ENCODE results near the gene NACC2.

Gene NACC2

DNA sequence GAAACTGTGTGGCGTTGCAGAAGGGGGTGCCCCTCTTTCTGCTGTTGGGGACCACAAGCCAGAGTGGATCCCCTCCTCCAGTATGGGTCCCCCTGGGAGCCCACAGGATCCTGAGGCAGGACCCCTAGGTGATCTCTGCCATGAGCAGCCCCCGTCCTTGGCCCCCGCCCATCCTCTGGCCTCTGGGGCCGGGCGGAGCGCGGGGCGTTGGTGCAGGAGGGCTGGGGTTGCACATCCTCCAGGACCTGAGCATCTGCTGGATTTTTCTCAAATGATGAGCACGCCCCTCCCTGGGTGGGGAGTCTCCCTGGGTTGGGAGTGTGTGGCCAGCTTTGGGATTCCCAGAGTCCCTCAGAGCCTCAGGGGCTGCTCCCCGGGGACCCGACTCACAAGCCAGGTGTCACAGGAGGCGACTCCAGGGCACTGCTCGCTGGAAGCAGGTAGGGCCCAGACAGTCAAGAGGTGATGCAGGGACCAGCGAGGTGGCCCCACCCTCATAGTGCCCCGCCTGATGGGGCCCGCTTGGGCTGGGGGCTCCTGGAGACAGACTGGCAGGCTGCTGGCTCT, 107.2 kb downstream of the NACC2 start:
- in situ Hi-C loops (cut with HindIII; ENCODE audit: low sequenced_read_pairs): no loop called here

DNA sequence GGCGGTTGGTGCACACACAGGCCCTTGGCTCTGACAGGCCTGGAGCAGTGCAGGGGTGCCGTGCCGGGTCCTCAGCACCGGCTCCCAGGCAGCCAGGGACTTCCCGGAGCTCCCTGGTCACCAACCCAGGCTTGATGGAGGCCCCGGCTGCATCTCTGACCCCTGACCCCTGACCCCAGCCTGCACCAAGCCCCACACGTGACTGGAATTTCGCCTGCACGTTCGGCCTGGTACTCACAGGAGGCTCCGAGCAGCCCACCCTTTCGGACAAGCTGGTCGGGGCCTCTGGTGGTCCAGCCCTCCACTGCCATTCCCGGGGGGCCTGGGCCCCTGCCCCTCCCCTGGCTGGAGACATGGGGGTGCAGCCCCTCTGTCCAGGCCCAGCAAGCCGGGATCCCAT, 108.5 kb downstream of the NACC2 start:
- in situ Hi-C loops (cut with HindIII; ENCODE audit: low sequenced_read_pairs): no loop called here

DNA sequence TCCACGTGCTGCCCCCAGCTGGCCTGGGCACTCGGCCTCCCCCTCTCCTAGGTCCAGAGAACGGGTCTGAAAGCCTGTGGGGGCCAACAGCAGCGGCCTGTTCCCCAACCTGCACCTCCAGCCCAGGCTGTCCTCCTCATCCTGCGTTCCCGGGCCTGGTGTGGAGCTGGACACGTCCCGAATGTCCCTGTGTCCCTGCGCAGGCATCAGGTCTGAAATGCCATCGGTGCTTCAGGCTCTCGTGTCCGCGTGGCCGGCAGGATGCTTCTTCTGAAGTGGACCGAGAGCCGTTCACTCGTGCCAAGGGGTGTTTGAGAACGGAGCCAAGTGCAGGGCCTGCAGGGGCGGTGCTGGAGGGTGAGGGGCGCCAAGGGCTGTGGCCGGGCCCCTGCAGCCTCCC, 109.2 kb downstream of the NACC2 start:
- in situ Hi-C loops (cut with HindIII; ENCODE audit: low sequenced_read_pairs): no loop called here

- in situ Hi-C loops (cut with HindIII; ENCODE audit: low sequenced_read_pairs): no loop called here
Observed at GRCh38 chr9:135985459-135985774, 109.7 kb downstream of the NACC2 start.

DNA sequence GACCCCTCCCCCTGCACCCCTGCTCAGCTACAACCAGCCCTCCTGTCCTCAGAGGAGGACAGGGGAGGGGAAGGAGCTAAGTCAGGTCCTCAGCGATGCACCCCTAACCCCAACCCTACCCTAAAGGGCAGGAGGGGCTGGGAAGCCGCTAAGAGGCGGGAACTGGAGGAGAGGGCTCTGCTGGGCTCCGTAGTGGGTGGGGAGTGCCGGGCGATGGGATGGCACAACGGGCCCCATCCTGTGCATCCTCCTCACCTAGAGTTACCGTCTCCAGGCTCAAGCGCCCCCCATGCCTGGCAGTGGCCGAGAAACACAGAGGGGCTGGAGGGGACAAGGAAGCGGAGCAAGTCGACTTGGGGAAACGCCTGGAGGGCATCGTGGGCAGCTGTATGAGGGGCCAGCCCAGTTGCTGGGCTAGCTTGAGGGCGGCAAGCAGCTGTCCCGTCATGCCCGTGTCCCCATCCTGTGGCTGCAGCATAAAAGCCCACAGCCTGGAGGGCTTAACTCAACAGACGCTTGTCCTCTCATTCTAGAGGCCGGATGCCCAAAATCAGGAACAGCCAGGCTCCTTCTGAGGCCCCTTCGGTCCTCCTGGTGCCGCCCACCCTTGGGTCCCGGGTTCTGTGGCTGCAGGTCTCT, 110.9 kb downstream of the NACC2 start:
- in situ Hi-C loops (cut with HindIII; ENCODE audit: low sequenced_read_pairs): no loop called here

DNA sequence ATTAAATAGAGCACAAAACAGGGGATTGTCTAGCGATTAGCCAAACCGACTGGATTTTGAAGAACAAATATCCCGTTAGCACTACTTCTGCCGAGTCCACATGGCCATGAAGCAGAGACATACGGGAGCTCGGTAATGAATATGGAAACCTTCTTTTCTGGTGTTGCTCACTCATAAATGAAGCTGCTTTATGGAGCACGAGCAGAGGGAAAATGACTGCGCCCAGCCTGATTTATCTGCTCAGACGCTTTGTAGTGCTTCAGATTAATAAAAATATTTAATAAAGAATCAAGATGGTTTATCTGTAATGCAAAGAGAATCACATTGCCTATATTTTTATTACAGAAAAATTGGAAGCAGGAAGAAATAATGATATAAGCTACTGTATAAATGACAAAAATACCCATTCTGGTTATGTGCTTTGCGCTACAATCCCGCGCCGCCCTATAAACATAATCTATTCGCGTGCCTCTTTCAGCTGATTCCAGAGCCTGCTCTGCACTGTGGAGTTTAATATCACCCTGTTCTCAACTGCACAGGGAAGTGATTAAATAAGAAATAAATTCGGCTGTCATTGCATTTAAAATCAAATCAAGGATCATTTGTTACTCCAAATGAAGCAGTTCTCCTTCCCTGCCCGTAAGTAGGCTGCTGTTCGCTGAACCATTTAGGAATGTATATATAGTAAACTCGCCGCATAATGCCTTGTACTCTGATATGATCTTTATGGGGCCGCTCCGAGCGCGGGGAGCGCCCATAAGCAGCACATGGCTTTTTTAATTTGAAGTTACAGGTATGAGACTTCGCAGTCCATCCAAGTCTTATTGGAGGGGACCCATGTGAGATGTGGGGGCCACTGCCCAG, 111.6 kb downstream of the NACC2 start:
- in situ Hi-C loops (cut with HindIII; ENCODE audit: low sequenced_read_pairs): no loop called here

DNA sequence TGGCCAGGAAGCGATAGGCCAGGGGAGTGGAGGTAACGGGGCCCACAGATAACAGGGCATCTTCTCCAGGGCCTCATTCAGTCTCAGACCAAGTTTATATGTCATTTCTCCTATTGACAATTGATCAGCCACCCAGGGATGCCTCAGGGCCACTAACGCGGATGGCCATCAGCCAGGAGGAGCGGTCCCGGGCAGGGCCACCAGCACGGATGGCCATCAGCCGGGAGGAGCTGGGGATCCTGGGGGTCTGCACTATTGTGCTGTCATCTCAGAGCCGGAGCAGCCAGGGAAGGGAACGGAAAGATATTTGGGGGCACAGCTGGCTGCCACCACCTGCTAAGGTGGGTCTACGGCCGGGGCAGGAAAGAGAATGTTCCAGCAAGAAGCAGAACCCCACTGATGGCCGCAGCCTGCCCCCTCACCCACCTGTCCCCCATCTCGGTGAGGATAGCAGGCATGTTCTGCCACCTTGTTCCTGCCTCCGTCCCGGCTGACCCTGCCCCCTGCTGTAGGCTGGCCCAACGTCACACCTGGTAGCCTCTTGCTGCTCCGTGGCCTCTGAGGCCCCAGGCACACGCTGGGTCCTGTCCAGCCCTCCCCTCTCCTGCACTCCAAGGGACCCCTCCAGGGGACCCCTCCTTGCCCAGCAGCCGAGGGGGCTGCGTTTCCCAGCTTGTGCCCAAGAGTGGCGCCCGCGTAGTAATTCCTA, 112.4 kb downstream of the NACC2 start:
- in situ Hi-C loops (cut with HindIII; ENCODE audit: low sequenced_read_pairs): no loop called here

- in situ Hi-C loops (cut with HindIII; ENCODE audit: low sequenced_read_pairs): no loop called here
Observed at GRCh38 chr9:135980926-135981630, 114.0 kb downstream of the NACC2 start.

- in situ Hi-C loops (cut with HindIII; ENCODE audit: low sequenced_read_pairs): loop anchor here (10.0 kb wide), 3 partner anchors 155 to 295 kb away; no protein-coding TSS in a partner anchor
Observed at GRCh38 chr9:135979547-135980166, 115.4 kb downstream of the NACC2 start.

- in situ Hi-C loops (cut with HindIII; ENCODE audit: low sequenced_read_pairs): loop anchor here (10.0 kb wide), 3 partner anchors 154 to 296 kb away; no protein-coding TSS in a partner anchor
Observed at GRCh38 chr9:135978642-135979546, 116.2 kb downstream of the NACC2 start.

DNA sequence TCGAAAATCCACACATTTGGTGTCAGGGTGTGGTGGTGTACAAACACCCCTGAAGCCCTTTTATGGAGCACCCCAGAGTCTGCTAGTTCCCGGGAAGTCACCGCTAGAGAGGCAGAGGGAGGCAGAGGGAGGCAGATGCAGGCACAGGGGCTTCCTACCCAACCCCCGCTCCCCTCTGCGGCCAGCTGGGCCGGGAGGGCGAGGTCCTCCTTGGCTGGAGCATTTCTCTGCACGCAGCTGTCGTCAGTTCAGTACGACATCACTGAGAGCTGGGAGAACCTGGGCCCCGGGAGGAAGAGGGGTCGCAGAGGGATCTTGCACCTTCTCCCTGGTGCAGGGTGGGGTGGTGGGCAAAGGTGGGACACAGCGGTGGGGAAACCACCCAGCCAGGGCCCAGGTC, 118.1 kb downstream of the NACC2 start:
- in situ Hi-C loops (cut with HindIII; ENCODE audit: low sequenced_read_pairs): loop anchor here (10.0 kb wide), 3 partner anchors 152 to 298 kb away; no protein-coding TSS in a partner anchor

DNA sequence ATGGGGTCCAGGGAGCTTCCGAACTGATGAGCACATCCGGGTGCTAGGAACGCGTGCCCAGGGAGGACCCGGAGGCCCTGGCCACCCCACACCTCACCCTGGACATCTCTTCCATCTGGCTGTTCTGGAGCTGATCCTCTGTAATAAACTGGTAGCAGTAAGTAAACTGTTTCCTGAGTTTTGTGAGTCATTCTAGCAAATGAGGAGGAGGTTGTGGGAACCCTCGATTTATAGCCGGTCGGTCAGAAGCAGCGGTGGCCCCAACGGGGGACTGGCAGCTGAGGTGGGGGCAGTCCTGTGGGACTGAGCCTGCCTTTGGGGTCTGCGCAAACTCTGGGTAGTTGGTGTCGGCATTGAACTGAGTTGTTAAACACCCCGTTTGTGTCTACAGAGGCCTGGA, 118.6 kb downstream of the NACC2 start:
- in situ Hi-C loops (cut with HindIII; ENCODE audit: low sequenced_read_pairs): loop anchor here (10.0 kb wide), 3 partner anchors 152 to 298 kb away; no protein-coding TSS in a partner anchor

DNA sequence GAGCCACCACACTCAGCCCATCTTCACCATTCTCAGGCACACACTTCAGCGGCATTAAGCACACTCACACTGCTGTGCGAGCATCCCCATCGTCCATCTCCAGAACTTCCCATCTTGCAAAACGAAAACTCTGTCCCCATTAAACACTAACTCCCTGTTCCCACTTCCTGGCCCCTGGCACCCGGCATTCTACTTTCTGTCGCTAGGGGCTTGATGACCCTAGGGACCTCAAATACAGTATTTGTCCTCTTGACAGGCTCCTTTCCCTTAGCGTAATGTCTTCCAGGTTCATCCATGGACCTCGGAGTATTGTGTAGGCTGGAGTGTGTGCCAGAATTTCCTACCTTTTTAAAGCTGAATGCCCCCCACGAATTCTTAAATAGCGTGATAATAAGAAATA, 119.3 kb downstream of the NACC2 start:
- in situ Hi-C loops (cut with HindIII; ENCODE audit: low sequenced_read_pairs): loop anchor here (10.0 kb wide), 3 partner anchors 151 to 299 kb away; no protein-coding TSS in a partner anchor

- in situ Hi-C loops (cut with HindIII; ENCODE audit: low sequenced_read_pairs): loop anchor here (5.0 to 10.0 kb wide), 5 partner anchors 83 to 301 kb away; no protein-coding TSS in a partner anchor
Observed at GRCh38 chr9:135974220-135974573, 120.9 kb downstream of the NACC2 start.

DNA sequence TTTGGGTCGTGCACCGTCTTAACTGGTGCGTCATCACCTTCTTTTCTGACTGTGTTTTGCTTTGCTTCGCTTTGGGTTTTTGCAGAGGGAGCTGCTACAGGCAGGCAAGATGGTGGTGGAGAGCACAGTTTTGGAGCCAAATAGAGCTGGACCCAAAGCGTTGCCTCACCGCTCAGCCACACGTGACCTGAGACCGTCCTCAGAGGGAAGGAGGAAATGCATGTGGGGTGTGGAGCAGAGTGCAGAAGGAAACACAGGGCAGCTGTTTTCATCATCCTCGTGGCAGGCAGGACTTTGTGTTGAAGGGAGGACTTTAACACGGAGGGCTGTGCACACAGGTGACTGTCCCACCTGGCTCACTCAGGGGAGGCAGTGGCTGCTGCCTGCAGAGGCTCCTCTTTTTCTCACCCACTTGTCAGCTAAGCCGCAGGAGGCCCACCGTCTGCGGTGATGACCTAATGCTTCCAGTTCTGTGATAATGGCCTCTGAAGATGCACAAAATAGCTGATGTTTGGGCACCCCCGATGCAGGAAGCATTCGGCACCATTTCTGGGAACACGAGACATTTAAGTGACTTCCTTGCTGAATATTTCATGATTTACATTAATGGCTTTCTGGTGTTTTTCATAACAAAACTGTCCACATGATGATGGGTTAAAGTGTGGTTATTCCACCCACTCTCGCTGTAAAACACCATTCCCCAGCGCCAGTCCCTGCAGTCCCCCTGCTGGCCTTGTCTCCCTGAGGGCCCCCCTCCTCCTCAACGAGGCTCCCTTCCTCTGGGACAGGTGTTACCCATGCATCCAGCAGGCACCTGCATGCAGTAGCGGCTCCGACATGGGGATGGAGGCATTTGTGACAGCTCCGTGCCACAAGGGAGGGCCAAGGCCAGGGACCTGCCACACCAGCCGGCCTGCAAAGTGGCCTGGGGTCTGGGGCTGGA, 121.5 kb downstream of the NACC2 start:
- in situ Hi-C loops (cut with HindIII; ENCODE audit: low sequenced_read_pairs): loop anchor here (5.0 to 10.0 kb wide), 5 partner anchors 84 to 301 kb away; no protein-coding TSS in a partner anchor

DNA sequence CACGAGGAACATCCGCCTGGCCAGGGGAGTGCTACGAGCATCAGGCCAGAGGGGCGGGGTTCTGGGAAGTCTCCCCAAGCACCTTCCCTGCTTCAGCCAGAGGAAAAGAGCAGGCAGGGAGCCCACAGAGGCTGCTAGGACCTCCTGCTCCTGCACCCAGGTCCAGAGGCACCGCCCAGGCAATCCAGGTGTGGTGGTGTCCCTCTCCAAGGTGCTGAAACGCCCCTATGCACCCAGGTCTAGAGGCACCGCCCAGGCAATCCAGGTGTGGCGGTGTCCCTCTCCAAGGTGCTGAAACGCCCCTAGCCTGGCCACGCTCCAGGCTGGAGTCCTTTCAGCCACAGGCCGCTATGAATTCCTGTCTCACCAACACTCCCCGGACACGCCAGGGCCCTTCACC, 123.2 kb downstream of the NACC2 start:
- in situ Hi-C loops (cut with HindIII; ENCODE audit: low sequenced_read_pairs): loop anchor here (5.0 to 10.0 kb wide), 5 partner anchors 85 to 303 kb away; no protein-coding TSS in a partner anchor

DNA sequence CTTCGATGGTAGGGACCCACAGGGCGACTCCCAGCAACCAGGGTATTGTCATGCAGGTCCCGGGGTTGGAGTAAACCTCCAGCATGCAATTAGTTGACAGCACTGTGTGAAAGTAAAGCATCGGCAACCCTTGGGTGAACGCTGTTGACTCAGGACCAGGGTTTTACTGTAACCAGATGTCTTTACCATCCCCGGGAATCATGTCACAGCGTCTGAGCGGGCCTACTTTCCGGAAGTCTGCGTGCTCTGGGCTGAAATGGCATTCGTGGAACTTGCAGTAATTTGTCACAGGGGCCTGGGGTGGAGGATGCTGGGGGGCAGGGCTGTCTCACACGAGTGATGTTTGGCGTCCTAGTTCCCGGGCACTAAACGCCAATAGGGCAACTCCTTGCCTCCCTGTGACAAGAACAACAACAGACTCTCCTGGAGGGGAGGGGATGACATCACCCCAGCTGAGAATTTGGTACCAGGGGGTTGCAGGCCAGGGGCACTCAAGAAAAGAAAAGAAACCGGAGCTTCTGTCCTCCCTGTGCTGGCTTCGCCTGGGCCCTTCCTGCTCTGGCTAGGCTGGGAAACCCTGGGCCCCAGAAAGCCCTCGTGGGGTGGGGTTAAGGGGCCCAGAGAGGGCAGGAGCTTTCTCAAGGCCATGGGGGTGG, 123.8 kb downstream of the NACC2 start:
- in situ Hi-C loops (cut with HindIII; ENCODE audit: low sequenced_read_pairs): loop anchor here (5.0 to 10.0 kb wide), 5 partner anchors 86 to 304 kb away; no protein-coding TSS in a partner anchor

All from endothelial cell of hepatic sinusoid (primary cell).